Islet precursor cell (in vitro differentiated cells): ENCODE data around the gene COQ4.
A peak's percentile ranks its signal among the peaks of the same experiment; 100 is the strongest.

Source experiments
- DNase-seq: peaks from one replicate; pipeline ENCODE4 v3.0.0-alpha.2; 2018

Gene COQ4

GRCh38 chr9:128322404-128323211 is at the start of gene COQ4, which contains the start of gene TRUB2:
Gene COQ4, plus strand, starts transcription at chr9:128322839. Its CDS starts 20 bp downstream, at chr9:128322859.
Gene TRUB2, minus strand, starts transcription at chr9:128322447. Its CDS starts 39 bp downstream, at chr9:128322408.
- DNase-seq, result peak; percentile 97

- DNase-seq, result no peak
These were observed 48.4 kb upstream of the COQ4 start for GRCh38 chr9:128274245-128274644.

GRCh38 chr9:128275198-128276007 is 47.2 kb upstream of the COQ4 start, which contains the start of gene GOLGA2:
Gene GOLGA2, minus strand, starts transcription at chr9:128276007. Its CDS starts 31 bp downstream, at chr9:128275976.
- DNase-seq, result peak; percentile 71

GRCh38 chr9:128276008-128276573 is 46.5 kb upstream of the COQ4 start, which contains the start of gene SWI5:
Gene SWI5, plus strand, starts transcription at chr9:128276276.
- peak; percentile 99 for DNase-seq

GRCh38 chr9:128276574-128277270 is 45.9 kb upstream of the COQ4 start:
- DNase-seq, result peak; percentile 83

- peak; percentile 71 for DNase-seq
These were observed 43.3 kb upstream of the COQ4 start for GRCh38 chr9:128279088-128280073.

GRCh38 chr9:128280084-128280622 is 42.5 kb upstream of the COQ4 start:
- no peak for DNase-seq

- DNase-seq, result no peak
These were observed 40.1 kb upstream of the COQ4 start for GRCh38 chr9:128282500-128282899.

- DNase-seq, result no peak
These were observed 37.4 kb upstream of the COQ4 start for GRCh38 chr9:128285033-128285784.

GRCh38 chr9:128286440-128286839 is 36.2 kb upstream of the COQ4 start:
- no peak for DNase-seq

- DNase-seq, result no peak
These were observed 34.2 kb upstream of the COQ4 start for GRCh38 chr9:128288273-128289004.

GRCh38 chr9:128292009-128292408 is 30.6 kb upstream of the COQ4 start:
- no peak for DNase-seq

GRCh38 chr9:128293091-128293490 is 29.5 kb upstream of the COQ4 start:
- no peak for DNase-seq

GRCh38 chr9:128294142-128294541 is 28.5 kb upstream of the COQ4 start:
- DNase-seq, result peak; percentile 41

- DNase-seq, result no peak
These were observed 26.1 kb upstream of the COQ4 start for GRCh38 chr9:128296340-128297220.

GRCh38 chr9:128297221-128297773 is 25.3 kb upstream of the COQ4 start:
- DNase-seq, result no peak

- DNase-seq, result peak; percentile 88
These were observed 23.8 kb upstream of the COQ4 start for GRCh38 chr9:128298535-128299482.
